LNCaP clone FGC (cell line): ENCODE measurements around the gene FOLR2.
"Not testable (repeated sequence)": the region's sequence is repeated elsewhere in the genome, so short reads cannot be mapped to it uniquely, and the experiment has no call there.

Source experiments
- DNase-seq: peaks from one replicate; pipeline ENCODE4 v3.0.0-alpha.2; 2011; ENCODE audit warnings: low read depth
- H3K4me3 ChIP-seq: 2 replicates; pipeline ENCODE4 v1.5.1; 2011; ENCODE audit warnings: mild to moderate bottlenecking, low read depth, low read length, control low read depth
- TF ChIP-seq, protein P1 (sequence below): IDR thresholded peaks from 2 replicates; pipeline ENCODE4 v1.5.1; 2012; ENCODE audit warnings: mild to moderate bottlenecking; ENCODE audit not compliant: control insufficient read depth, insufficient read depth; ENCODE audit errors: extremely low read depth

The FOLR2 gene

DNA sequence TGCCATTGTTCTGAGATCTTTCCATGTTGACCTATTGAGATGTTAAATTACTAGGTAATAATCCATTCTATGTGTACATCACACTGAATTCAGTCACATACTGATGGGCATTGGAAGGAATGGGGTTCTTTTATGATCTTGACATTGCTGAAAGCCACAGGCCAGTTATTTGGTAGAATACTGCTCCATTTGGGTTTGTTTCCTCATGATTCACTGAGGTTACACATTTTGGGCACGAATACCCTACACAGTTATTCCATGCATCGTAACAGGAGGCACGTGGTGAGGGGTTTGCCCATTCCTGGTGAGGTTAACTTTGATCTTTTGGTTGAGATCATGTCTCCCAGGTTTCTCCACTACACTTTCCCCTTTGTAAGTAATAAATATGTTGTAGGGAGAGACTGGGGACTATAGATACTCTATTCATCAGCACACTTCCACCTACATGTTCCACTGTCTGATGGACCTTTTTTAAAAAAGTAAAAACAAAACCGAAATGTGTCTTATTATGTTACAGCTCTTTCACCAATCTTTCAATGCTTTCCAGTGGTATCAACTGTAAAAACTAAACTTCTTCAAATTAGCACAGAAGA, 36.7 kb upstream of the FOLR2 start:
- no peak overlapping the region for H3K4me3 ChIP-seq
- TF ChIP-seq, protein P1, sequence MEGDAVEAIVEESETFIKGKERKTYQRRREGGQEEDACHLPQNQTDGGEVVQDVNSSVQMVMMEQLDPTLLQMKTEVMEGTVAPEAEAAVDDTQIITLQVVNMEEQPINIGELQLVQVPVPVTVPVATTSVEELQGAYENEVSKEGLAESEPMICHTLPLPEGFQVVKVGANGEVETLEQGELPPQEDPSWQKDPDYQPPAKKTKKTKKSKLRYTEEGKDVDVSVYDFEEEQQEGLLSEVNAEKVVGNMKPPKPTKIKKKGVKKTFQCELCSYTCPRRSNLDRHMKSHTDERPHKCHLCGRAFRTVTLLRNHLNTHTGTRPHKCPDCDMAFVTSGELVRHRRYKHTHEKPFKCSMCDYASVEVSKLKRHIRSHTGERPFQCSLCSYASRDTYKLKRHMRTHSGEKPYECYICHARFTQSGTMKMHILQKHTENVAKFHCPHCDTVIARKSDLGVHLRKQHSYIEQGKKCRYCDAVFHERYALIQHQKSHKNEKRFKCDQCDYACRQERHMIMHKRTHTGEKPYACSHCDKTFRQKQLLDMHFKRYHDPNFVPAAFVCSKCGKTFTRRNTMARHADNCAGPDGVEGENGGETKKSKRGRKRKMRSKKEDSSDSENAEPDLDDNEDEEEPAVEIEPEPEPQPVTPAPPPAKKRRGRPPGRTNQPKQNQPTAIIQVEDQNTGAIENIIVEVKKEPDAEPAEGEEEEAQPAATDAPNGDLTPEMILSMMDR: no peak
- DNase-seq: no peak

DNA sequence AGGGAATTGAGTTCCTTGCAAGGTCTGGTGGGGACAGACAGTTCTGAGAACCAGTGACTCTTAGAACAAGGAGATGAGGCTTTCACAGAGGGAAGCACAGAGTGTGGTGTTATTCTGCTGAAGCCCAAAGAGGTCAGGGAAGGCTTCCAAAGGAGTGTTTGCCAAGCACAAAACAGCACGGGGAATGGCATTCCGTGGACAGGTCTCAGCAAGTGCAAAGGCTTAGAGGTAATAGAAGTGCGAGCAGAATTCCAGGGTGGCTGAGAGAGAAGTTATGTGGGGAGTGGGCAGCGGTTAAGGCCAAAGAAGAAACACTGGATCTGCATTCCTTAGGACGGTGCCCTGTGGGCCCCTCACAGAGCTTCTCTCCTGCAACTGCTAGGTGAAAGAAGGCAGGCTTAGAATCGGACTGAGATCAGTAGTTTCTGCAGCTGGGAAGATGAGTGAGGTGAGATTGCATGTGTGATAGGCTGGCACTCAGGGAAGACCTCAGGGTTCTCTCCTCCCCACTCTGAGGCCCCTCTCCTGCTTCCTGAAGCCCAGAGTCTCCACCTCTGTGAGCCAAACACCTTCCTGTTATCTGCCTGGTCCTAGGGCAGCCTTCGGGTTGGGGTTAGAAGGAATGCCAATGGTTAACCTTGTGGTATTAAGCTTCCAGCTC, 35.6 kb upstream of the FOLR2 start:
- not testable (repeated sequence) for DNase-seq, H3K4me3 ChIP-seq

DNA sequence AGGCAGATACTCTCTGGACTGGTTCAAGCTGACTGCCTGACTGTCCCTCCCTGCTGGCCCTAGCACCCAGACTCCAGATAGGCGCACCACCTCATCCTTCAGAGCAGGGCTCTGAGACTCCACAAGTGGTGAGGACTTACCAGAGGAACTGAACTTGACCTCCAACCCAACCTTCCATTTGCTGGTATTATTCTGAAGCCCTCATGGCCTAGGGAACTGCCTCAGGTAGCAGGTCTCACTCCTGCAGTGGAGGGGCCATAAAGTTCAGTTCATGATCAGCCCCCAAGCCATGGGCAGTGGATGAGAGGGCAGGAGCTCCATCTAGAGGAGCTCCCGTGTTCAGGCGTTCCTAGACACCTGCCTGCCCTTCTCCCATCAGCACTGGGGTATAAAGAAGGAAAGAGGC, 35.0 kb upstream of the FOLR2 start:
- H3K4me3 ChIP-seq, DNase-seq: not testable (repeated sequence)

DNA sequence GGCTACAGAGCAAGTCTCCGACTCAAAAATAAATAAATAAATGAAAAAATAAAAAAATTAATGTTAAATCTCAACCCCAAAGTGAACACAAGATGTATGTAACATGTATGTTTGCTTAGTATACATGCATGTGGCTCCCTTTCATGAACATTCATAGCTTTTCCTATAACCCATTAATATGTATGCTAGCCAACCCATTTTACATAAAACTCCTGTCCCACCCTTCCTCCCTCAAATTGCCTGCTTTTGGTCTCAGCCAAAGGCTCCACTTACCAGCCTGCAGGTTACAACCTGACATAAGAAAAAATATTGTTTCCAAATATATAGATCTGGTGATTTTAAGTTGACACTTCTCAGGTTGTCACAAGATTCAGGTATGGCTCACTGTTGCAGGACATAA, 28.3 kb upstream of the FOLR2 start:
- TF ChIP-seq, protein P1: no peak
- no peak overlapping the region for H3K4me3 ChIP-seq
- no peak for DNase-seq

DNA sequence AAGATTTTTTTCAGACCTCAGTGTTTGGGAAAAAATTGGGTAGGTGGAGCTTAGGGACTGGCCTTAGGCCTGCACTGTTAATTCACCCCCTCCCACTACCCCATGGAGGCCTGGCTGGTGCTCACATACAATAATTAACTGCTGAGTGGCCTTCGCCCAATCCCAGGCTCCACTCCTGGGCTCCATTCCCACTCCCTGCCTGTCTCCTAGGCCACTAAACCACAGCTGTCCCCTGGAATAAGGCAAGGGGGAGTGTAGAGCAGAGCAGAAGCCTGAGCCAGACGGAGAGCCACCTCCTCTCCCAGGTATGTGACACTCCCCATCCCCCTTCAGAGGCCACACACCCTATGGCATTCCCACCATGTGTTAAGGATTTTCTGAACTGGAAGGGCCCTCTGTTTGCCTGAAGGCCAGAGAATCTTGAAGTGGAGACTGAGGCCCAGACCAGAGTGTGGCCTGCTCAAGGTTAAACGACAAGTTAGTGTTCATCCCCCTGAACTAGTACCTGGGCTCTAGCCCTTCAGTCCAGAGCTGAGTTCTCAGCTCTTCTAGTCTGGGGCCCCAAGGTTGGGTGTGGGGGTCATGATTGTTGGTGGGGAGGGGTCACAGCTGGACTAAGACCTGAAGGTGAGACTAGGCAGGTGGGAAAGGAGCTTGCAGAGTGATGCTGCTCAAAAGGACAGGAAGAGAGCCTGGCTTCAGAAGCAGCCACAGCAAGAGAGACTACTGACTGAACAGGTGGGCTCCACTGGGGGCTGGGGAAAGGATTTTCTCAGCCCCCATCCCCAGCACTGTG, 26.9 kb upstream of the FOLR2 start:
- no peak for DNase-seq
- TF ChIP-seq, protein P1: no peak
- no peak overlapping the region for H3K4me3 ChIP-seq

DNA sequence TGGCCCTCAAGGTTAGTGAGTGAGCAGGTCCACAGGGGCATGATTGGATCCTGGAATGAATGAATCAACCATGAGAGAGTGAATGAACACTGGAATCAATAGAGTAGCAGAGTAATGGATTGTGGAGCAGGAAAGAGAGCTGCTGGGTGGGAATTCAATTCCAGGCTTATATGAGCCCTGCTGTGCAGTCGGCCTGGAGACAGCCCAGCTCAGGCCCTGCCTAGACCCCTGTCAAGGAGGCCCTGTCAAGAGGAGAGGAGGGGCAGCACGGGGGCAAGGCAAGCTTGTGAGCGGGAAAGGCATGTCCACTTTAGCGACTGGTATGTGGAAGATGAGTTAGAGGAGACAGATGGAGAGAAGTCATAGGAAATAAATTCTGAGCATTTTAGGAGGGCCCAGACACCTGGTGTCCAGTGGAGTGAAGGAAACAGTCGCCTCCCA, 25.9 kb upstream of the FOLR2 start:
- H3K4me3 ChIP-seq: no peak overlapping the region
- TF ChIP-seq, protein P1: no peak
- DNase-seq: no peak

DNA sequence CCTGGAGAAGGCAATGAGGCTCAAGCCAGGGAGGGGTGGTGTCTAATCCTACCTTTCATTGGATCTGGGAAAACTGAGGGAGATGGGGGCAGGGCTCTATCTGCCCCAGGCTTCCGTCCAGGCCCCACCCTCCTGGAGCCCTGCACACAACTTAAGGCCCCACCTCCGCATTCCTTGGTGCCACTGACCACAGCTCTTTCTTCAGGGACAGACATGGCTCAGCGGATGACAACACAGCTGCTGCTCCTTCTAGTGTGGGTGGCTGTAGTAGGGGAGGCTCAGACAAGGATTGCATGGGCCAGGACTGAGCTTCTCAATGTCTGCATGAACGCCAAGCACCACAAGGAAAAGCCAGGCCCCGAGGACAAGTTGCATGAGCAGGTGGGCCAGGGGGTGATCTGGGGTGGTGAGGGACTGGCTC, 24.6 kb upstream of the FOLR2 start, which contains the start of gene FOLR1:
FOLR1 (plus strand) TSS at position 180 of the 421 bp plus-strand sequence; CDS start at position 214, 34 bp downstream.
- no peak within 1 kb of the TSS for H3K4me3 ChIP-seq
- DNase-seq: no peak
- TF ChIP-seq, protein P1: no peak
